Natural killer cell (primary cell): ENCODE data around the gene ALG1. TPM values are rescaled to one million over a fixed set of nuclear protein-coding genes. Genes with fewer than 3 reads are reported as not detected.
"Not testable (repeated sequence)": the region's sequence is repeated elsewhere in the genome, so short reads cannot be mapped to it uniquely, and the experiment has no call there.

Source experiments
- ATAC-seq, 3 donors: fragments of 150-1000 bp in 2 of 3; fragments of 200-7000 bp in 1 of 3; cut with Tn5 transposase; 1 replicate in 1 of 3; 2 replicates in 2 of 3; pipeline ENCODE4 v1.10.0; 2021; ENCODE audit warnings: mild to moderate bottlenecking in 2 of 3, moderate library complexity in 2 of 3
- DNase-seq, 2 donors: peaks; one replicate each; pipeline versions ENCODE4 v3.0.0 to v3.0.0-alpha.2; 2013 to 2021; ENCODE audit warnings: mixed read lengths in 1 of 2
- H3K27ac ChIP-seq: one replicate; pipeline ENCODE4 v1.5.1; 2013; ENCODE audit warnings: mild to moderate bottlenecking, low read length
- H3K27me3 ChIP-seq: one replicate; pipeline ENCODE4 v1.6.1; 2013; ENCODE audit warnings: low read length; ENCODE audit not compliant: control insufficient read depth, insufficient read depth
- H3K36me3 ChIP-seq: one replicate; pipeline ENCODE4 v1.6.1; 2013; ENCODE audit warnings: low read length; ENCODE audit not compliant: control insufficient read depth, insufficient read depth
- H3K4me1 ChIP-seq: one replicate; pipeline ENCODE4 v1.6.1; 2013; ENCODE audit warnings: low read length; ENCODE audit not compliant: control insufficient read depth, insufficient read depth
- H3K4me3 ChIP-seq: one replicate; pipeline ENCODE4 v1.5.1; 2013; ENCODE audit warnings: low read length
- H3K9me3 ChIP-seq: one replicate; pipeline ENCODE4 v1.6.1; 2013; ENCODE audit warnings: low read length; ENCODE audit not compliant: control insufficient read depth, insufficient read depth
- H3K27ac Mint-ChIP-seq, 2 donors: one replicate each; pipeline ENCODE4 v1.8.0; 2022; ENCODE audit warnings: mild to moderate bottlenecking in 2 of 2, mixed read lengths in 2 of 2, moderate library complexity in 1 of 2
- H3K27me3 Mint-ChIP-seq, 2 donors: one replicate each; pipeline ENCODE4 v1.8.0; 2022; ENCODE audit warnings: low read depth in 2 of 2, mixed read lengths in 2 of 2
- H3K36me3 Mint-ChIP-seq: one replicate; pipeline ENCODE4 v1.8.0; 2022; ENCODE audit warnings: mixed read lengths
- H3K4me1 Mint-ChIP-seq, 2 donors: one replicate each; pipeline ENCODE4 v1.8.0; 2022; ENCODE audit warnings: mixed read lengths in 2 of 2
- H3K4me3 Mint-ChIP-seq: one replicate; pipeline ENCODE4 v1.8.0; 2022; ENCODE audit warnings: mild to moderate bottlenecking, moderate library complexity, mixed read lengths
- H3K9me3 Mint-ChIP-seq, 2 donors: one replicate each; pipeline ENCODE4 v1.8.0; 2022; ENCODE audit warnings: mixed read lengths in 2 of 2
- WGBS: methylation state at CpG from one replicate; pipeline ENCODE4 v1.1.7; 2013; ENCODE audit warnings: missing lambda C conversion rate; ENCODE audit not compliant: insufficient coverage; 5-methylcytosine and 5-hydroxymethylcytosine counted together
- intact Hi-C: fragments of 100-400 bp; cut with micrococcal nuclease; formaldehyde crosslinking; loops from one replicate; pipeline ENCODE4 v1.14.2; 2022
- total RNA-seq, 4 donors: library from RNA; stranded (reverse); fragments of 120-200 nt in 1 of 4; gene quantifications; one replicate each; pipeline versions ENCODE4 v1.2.3 to v1.2.4, GENCODE V29; 2013 to 2022

Gene ALG1
- total RNA-seq, 3 donors from 2014 or later (not counting 1 experiment from before 2014, with no cell fraction given): 13.4 to 20.0 (median 17.4) TPM

GRCh38 chr16:5116780-5117295, 45.2 kb downstream of the ALG1 start:
- DNase-seq, ATAC-seq: not testable (repeated sequence)
- 64% methylated on average over 9 of the region's 10 CpGs for WGBS

GRCh38 chr16:5117300-5118087, 45.9 kb downstream of the ALG1 start:
- H3K27ac Mint-ChIP-seq, H3K4me1 ChIP-seq, H3K27ac ChIP-seq, H3K36me3 ChIP-seq, H3K4me3 ChIP-seq, H3K9me3 ChIP-seq, intact Hi-C loops, H3K4me3 Mint-ChIP-seq, H3K9me3 Mint-ChIP-seq, H3K27me3 ChIP-seq, H3K36me3 Mint-ChIP-seq: not testable (repeated sequence)
- ATAC-seq: peak in 1 of 3 donors; percentile 33
- Mint-ChIP-seq H3K27me3 (peaks cover 30 to 38% of the 10 kb centered on the region in 2 donors), H3K4me1 (peaks cover 7 to 12% of the 10 kb centered on the region in 2 donors)
- WGBS: 13% methylated on average over 16 of the region's 20 CpGs
- DNase-seq: peak in 1 of 2 donors; percentile 77

More at GRCh38 chr16:5116780-5117295, 45.2 kb downstream of the ALG1 start:
- H3K36me3 Mint-ChIP-seq, H3K4me1 ChIP-seq, H3K9me3 Mint-ChIP-seq, H3K27ac Mint-ChIP-seq, H3K36me3 ChIP-seq, intact Hi-C loops, H3K4me3 ChIP-seq, H3K4me3 Mint-ChIP-seq, H3K27ac ChIP-seq, H3K27me3 ChIP-seq, H3K9me3 ChIP-seq: not testable (repeated sequence)
- Mint-ChIP-seq H3K4me1 (peaks cover 7 to 12% of the 10 kb centered on the region in 2 donors), H3K27me3 (peaks cover 30 to 38% of the 10 kb centered on the region in 2 donors)

DNA sequence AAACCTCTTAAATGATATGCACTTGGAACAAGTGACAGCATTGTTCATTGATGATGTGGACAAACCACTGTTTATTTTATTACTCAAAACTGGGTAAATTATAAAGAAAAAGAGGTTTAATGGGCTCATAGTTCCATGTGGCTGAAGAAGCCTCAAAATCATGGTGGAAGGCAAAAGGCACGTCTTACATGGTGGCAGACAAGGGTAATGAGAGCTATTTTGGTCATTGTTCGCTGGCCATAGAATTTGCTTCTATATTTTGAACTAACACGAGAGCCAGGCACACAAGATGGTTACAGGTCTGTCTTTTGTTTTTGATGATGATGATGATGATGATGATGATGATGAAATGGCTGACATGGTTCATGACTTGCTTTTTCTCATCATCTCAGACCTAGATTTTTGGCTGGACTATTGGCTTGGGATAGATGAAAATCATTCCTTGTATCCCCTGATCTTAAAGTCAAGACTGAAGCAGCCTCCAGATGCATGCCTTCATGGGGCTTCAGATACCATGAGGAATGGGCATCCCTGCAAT, 59.9 kb downstream of the ALG1 start:
- H3K4me3 ChIP-seq, H3K4me1 ChIP-seq, H3K27ac ChIP-seq, H3K9me3 ChIP-seq, H3K36me3 ChIP-seq, H3K9me3 Mint-ChIP-seq, H3K4me1 Mint-ChIP-seq, ATAC-seq, DNase-seq, intact Hi-C loops, H3K27ac Mint-ChIP-seq, H3K36me3 Mint-ChIP-seq, H3K4me3 Mint-ChIP-seq, H3K27me3 ChIP-seq: not testable (repeated sequence)
- no CpG with 5 or more reads among the region's 3 CpGs for WGBS
- H3K27me3 Mint-ChIP-seq: peaks cover 12 to 38% of the 10 kb centered on the region in 2 donors

- ATAC-seq, H3K4me1 ChIP-seq, intact Hi-C loops, H3K9me3 Mint-ChIP-seq, H3K27ac ChIP-seq, DNase-seq, H3K27ac Mint-ChIP-seq, H3K36me3 ChIP-seq, H3K4me3 Mint-ChIP-seq, H3K36me3 Mint-ChIP-seq, H3K4me1 Mint-ChIP-seq, H3K4me3 ChIP-seq, H3K27me3 ChIP-seq, H3K9me3 ChIP-seq: not testable (repeated sequence)
- 47% methylated on average over 10 of the region's 13 CpGs for WGBS
- H3K27me3 Mint-ChIP-seq: peaks cover 15 to 42% of the 10 kb centered on the region in 2 donors
Measured at GRCh38 chr16:5132915-5133600, 61.4 kb downstream of the ALG1 start.

DNA sequence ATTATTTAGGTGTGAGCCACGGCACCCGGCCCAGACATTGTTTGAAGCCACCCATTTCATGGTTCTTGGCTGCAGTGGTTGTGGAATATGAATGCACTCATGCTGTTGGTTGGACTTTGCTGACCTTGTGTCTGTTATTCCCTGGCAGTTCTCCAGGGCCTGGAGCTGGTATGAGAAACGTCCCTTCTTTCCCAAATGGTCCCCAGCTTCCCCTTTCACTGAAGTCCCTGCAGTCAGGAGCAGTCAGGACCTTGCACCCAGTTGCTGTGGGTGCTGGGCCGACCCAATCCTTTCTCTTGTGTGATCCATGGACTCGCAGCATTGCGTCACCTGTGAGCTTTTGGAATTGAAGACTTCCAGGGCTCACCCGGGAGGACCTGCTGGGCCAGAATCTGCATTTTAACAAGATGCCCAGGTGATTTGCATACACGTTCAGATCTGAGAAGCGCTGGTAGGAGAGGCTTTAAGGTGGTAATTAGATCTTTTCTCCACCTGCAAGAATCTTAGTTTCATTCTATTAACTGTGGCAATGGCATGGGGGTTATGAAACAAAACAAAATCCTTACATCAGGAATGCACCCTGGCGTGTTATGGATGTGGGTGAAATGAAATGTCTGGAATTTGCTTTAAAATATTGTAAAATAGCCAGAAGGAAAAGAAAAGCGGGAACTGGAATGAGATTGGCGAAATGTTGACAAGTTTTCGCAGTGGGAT, 63.3 kb downstream of the ALG1 start:
- H3K27me3 Mint-ChIP-seq: peaks cover 15 to 42% of the 10 kb centered on the region in 2 donors

More for the DNA sequence above, 63.3 kb downstream of the ALG1 start:
- WGBS: 43% methylated on average over 11 of the region's 13 CpGs
- H3K9me3 Mint-ChIP-seq, H3K36me3 Mint-ChIP-seq, H3K36me3 ChIP-seq, H3K4me1 ChIP-seq, H3K9me3 ChIP-seq, H3K4me3 Mint-ChIP-seq, H3K27ac Mint-ChIP-seq, intact Hi-C loops, H3K4me3 ChIP-seq, H3K27me3 ChIP-seq, H3K27ac ChIP-seq, DNase-seq, ATAC-seq, H3K4me1 Mint-ChIP-seq: not testable (repeated sequence)

Other genes starting within 250 kb of the ALG1 start
- 100 to 1,000 TPM; 112 to 129 (median 125) TPM for gene GLYR1, start 224.6 kb upstream of the ALG1 start, total RNA-seq
- gene UBN1, start 224.4 kb upstream of the ALG1 start, total RNA-seq: 10 to 100 TPM; 70.5 to 81.6 (median 79.9) TPM
- not detected for gene PPL, start 134.7 kb upstream of the ALG1 start, total RNA-seq
- 1 to 10 TPM in 1 of 3 donors, under 1 TPM in 2; 0.27 to 1.1 (median 0.93) TPM for gene SEC14L5, start 113.5 kb upstream of the ALG1 start, total RNA-seq
- gene NAGPA, start 37.9 kb upstream of the ALG1 start, total RNA-seq: 10 to 100 TPM; 14.7 to 27.8 (median 23.0) TPM
- not detected for gene C16orf89, start 5.9 kb upstream of the ALG1 start, total RNA-seq
- 1 to 10 TPM; 3.0 to 4.7 (median 3.7) TPM for gene EEF2KMT, start 26.0 kb downstream of the ALG1 start, total RNA-seq